CD4-positive, CD25-positive, alpha-beta regulatory T cell (primary cell): ENCODE measurements around the gene NRARP. TPM values are rescaled to one million over a fixed set of nuclear protein-coding genes. Genes with fewer than 3 reads are reported as not detected.
A peak's percentile ranks its signal among the peaks of the same experiment; 100 is the strongest.

ENCODE experiments used
- ATAC-seq, 2 donors: fragments of 150-1000 bp; cut with Tn5 transposase; one replicate each; pipeline ENCODE4 v1.10.0; 2021; ENCODE audit warnings: low read depth in 2 of 2, moderate number of reproducible peaks in 2 of 2, moderate library complexity in 1 of 2
- DNase-seq, 3 donors: peaks; one replicate each; pipeline versions ENCODE4 v3.0.0 to v3.0.0-alpha.2; 2012 to 2022; ENCODE audit warnings: mixed read lengths in 1 of 3
- H3K27ac ChIP-seq: one replicate; pipeline ENCODE4 v1.7.0; 2013; ENCODE audit warnings: mild to moderate bottlenecking, low read length; ENCODE audit not compliant: insufficient read depth, poor library complexity, severe bottlenecking
- H3K27me3 ChIP-seq: one replicate; pipeline ENCODE4 v1.7.0; 2013; ENCODE audit warnings: low read length; ENCODE audit not compliant: control insufficient read depth, insufficient read depth
- H3K36me3 ChIP-seq: one replicate; pipeline ENCODE4 v1.7.0; 2013; ENCODE audit warnings: mild to moderate bottlenecking, low read length, moderate library complexity; ENCODE audit not compliant: control insufficient read depth, insufficient read depth
- H3K4me1 ChIP-seq: 2 replicates; pipeline ENCODE4 v1.7.0; 2013; ENCODE audit warnings: mild to moderate bottlenecking, low read length; ENCODE audit not compliant: insufficient read depth, control insufficient read depth, poor library complexity, severe bottlenecking
- H3K4me3 ChIP-seq: one replicate; pipeline ENCODE4 v1.7.0; 2013; ENCODE audit warnings: low read depth, mild to moderate bottlenecking, low read length, moderate library complexity
- H3K9me3 ChIP-seq, 2 experiments: 1 replicate in 1 of 2; 2 replicates in 1 of 2; pipeline ENCODE4 v1.7.0; 2013; ENCODE audit warnings: low read length in 2 of 2, mild to moderate bottlenecking in 1 of 2, moderate library complexity in 1 of 2; ENCODE audit not compliant: control insufficient read depth in 2 of 2
- H3K27ac Mint-ChIP-seq, 3 donors: one replicate each; pipeline ENCODE4 v1.8.0; 2020 to 2022; ENCODE audit warnings: mild to moderate bottlenecking in 3 of 3, mixed read lengths in 3 of 3, moderate library complexity in 2 of 3
- H3K27me3 Mint-ChIP-seq: one replicate; pipeline ENCODE4 v1.8.0; 2022; ENCODE audit warnings: mild to moderate bottlenecking, mixed read lengths
- H3K36me3 Mint-ChIP-seq: one replicate; pipeline ENCODE4 v1.8.0; 2020; ENCODE audit warnings: mixed read lengths
- H3K4me1 Mint-ChIP-seq, 4 donors: one replicate each; pipeline ENCODE4 v1.8.0; 2020 to 2022; ENCODE audit warnings: mixed read lengths in 4 of 4, mild to moderate bottlenecking in 1 of 4
- H3K4me3 Mint-ChIP-seq, 4 donors: one replicate each; pipeline ENCODE4 v1.8.0; 2020 to 2022; ENCODE audit warnings: mild to moderate bottlenecking in 4 of 4, mixed read lengths in 4 of 4, moderate library complexity in 3 of 4
- H3K9me3 Mint-ChIP-seq, 7 donors: one replicate each; pipeline ENCODE4 v1.8.0; 2020 to 2022; ENCODE audit warnings: mixed read lengths in 7 of 7, mild to moderate bottlenecking in 3 of 7, moderate library complexity in 2 of 7
- polyA plus RNA-seq, 4 donors: library from polyadenylated mRNA; unstranded; fragments of 300-500 nt; fragmentation: Illumina TruSeq; gene quantifications; one replicate each; pipeline ENCODE4 v1.2.3, GENCODE V29; 2021
- total RNA-seq: library from RNA; stranded (reverse); gene quantifications from one replicate; pipeline ENCODE4 v1.2.3, GENCODE V29; 2022

NRARP gene
- total and polyA plus RNA-seq, 5 donors from 2014 or later = 1.6 TPM; not detected in 4

DNA sequence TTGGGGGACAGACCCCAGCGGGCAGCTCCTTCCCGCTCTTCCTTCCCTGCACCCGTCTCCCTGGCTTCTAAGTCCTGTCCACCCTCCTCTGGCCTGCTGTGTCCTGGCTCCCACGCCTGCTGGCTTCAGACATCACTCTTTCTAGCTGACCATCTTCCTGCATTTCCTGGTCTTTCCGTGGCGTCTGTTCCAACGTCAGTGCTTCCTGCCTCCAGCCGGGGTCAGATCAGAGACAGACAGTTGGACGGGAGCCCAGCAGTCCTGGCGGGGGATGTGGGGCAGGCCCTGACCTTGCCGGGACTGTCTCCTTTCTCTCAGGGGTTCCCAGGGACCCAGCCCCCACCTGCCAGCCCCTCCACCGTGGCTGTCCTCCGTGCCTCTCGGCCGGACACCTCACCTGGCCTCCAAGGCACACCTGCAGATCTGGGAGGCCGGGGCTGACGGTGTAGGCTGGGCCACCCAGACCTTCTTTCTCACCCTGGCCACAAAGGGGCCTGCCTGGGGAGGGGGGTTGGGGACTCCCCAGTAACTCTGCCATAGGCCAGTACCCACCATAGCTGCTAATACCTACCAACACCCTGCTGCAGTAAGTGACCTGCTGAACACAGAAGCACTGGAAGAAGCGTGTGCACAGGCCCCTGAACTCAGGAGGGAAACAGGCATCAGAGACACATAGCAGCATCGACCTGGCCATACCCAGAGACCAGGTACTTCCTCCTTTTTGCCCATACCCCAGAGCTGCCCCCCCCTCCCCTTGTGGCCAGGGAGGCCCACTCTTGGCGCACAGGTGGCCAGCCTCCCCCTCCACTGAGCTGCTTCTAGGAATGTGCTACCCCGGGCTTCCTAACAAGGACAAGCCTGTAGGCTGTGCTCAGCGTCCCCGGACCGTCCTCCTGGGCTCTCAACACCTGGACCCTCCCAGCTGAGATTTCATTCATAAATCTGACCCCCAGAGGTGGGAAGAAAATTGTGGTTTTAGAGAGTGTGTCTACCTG is 5.1 kb downstream of the NRARP start:
- Mint-ChIP-seq H3K9me3 (peaks cover 0 to 1% (median 0%) of the 10 kb centered on the region in 7 donors), H3K4me3 (peak overlapping the region; percentile 59 to 94 (median 75)), H3K27ac (peak overlapping the region in 2 of 3 donors; percentile 83 to 90), H3K4me1 (peaks cover 0 to 18% (median 5%) of the 10 kb centered on the region in 4 donors), H3K27me3 (peaks cover 36% of the 10 kb centered on the region), H3K36me3 (no peaks in the 10 kb centered on the region)
- DNase-seq (no peak), ATAC-seq (no peak)
- H3K4me3 ChIP-seq = no peak overlapping the region
- peaks cover 20% of the 10 kb centered on the region for H3K4me1 ChIP-seq
- peaks cover 10% of the 10 kb centered on the region for H3K27me3 ChIP-seq
- H3K9me3 ChIP-seq = peaks cover 0 to 5% of the 10 kb centered on the region in 2 experiments
- no peak overlapping the region for H3K27ac ChIP-seq
- H3K36me3 ChIP-seq = no peaks in the 10 kb centered on the region

DNA sequence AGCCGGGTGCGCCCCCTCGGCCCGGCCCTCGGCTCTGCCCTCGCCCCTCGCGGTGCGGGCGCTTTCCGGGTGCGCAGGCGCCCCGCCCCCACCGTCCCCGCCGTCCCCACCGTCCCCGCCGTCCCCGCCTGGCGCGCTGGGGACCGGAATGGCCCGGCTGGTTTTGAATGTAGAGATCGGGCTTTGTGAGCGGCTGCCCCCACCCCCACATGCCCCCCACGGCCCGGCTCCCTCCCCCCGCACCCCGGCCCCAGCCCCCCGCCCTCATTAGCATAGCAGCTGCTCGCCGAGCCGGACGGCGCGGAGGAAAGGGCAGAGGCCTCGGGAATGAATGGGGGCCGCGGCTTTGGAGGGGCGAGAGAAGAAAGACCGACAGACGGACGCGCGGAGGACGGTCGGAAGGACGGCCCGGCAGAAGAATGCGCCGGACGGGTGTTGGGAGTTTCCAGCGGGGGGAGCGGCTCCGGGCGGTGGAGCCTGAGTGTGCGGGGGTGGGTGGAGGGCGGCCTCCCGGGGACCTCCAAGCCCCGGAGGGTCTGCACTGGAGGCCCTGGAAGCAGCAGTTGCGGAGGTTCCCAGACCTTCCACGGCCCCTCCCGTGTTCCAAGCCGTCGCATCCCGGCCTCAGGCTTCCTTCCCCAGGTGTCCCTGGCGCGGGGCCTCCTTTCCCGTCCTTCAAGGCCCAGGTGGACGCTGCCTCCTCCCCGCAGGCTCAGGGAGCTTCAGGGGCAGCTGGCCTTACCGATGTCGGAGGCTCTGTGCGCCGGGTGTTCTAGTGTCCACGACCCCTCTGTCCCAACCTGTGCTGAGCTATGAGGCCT is 6.0 kb downstream of the NRARP start:
- peaks cover 36% of the 10 kb centered on the region for H3K27me3 Mint-ChIP-seq
- H3K27ac ChIP-seq = no peak overlapping the region
- no peak overlapping the region for H3K4me3 ChIP-seq
- H3K27ac Mint-ChIP-seq = peak overlapping the region in 1 of 3 donors; percentile 83
- H3K36me3 Mint-ChIP-seq = no peaks in the 10 kb centered on the region
- peaks cover 0 to 18% (median 5%) of the 10 kb centered on the region in 4 donors for H3K4me1 Mint-ChIP-seq
- peaks cover 0 to 1% (median 0%) of the 10 kb centered on the region in 7 donors for H3K9me3 Mint-ChIP-seq
- peak overlapping the region; percentile 59 to 94 (median 75) for H3K4me3 Mint-ChIP-seq
- no peaks in the 10 kb centered on the region for H3K36me3 ChIP-seq
- peaks cover 10% of the 10 kb centered on the region for H3K27me3 ChIP-seq
- H3K9me3 ChIP-seq = peaks cover 0 to 5% of the 10 kb centered on the region in 2 experiments
- DNase-seq = no peak
- ATAC-seq = peak; percentile 3 to 10
- H3K4me1 ChIP-seq = peaks cover 14% of the 10 kb centered on the region

DNA sequence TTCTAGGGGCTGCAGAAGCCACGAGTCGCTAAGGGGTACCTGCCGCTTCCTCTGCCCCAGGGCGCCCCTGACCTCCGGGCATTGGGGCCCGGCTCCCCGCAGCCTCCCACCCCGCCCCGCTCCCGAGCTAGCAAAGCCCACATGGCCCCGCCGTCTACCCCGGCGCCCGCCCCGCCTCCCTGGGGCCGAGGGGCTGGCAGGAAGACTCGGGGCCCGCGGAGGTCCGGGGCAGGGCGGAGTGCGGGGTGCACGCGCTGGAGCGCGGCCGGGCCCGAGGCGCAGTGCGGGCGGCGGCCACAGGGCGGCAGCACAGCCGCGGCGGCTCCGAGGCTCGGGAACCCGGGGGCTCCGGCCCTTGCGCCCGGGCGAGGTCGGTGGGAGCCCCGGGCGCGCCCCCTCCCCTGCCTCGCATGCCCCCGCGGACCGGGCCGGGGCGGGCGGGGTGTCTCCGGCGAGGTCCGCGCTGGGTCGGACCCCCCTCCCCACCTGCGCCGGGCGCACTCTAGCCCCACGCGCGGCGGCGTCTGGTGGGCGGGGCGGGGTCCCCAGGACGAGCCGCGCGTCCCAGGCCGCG is 6.7 kb downstream of the NRARP start:
- Mint-ChIP-seq H3K36me3 (no peaks in the 10 kb centered on the region), H3K27ac (no peak overlapping the region), H3K4me3 (peak overlapping the region in 3 of 4 donors; percentile 6 to 64 (median 60)), H3K4me1 (peaks cover 0 to 12% (median 3%) of the 10 kb centered on the region in 4 donors), H3K9me3 (peaks cover 0 to 1% (median 0%) of the 10 kb centered on the region in 7 donors), H3K27me3 (peaks cover 36% of the 10 kb centered on the region)
- Histone ChIP-seq H3K36me3 (no peaks in the 10 kb centered on the region), H3K27me3 (peaks cover 7% of the 10 kb centered on the region), H3K27ac (no peak overlapping the region), H3K4me1 (peaks cover 7% of the 10 kb centered on the region), H3K9me3 (peaks cover 0 to 5% of the 10 kb centered on the region in 2 experiments), H3K4me3 (no peak overlapping the region)
- ATAC-seq (peak; percentile 76 to 80), DNase-seq (peak; percentile 36 to 56 (median 39))

DNA sequence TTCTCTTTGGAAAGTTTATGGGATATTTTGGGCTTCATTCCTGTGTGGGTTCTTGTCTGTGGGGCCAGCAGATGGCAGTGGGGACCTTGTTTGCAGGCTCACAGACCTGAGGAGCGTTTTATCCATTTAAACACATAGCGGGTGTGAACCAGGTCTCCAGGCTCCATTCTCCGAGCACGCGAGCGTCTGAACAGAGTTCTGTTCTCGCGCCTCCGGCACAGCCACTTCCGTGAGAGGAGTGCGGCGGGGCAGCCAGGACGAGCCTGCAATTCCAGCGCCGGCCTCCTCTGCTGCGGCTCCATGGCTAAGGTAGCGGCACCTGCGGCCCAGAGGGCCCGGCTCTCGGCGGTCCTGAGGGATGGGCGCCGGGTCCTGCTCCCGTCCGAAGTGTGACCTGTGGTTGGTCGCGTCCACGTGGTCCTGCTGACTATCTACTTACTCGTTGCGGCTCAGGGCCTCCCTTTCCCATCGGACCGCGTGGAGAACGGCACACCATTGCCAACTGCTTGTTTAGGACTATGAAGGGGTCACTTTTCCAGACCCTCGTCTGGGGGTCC is 7.3 kb downstream of the NRARP start:
- H3K27me3 ChIP-seq = peaks cover 7% of the 10 kb centered on the region
- H3K4me1 ChIP-seq = peaks cover 7% of the 10 kb centered on the region
- peaks cover 0 to 1% (median 0%) of the 10 kb centered on the region in 7 donors for H3K9me3 Mint-ChIP-seq
- H3K4me1 Mint-ChIP-seq = peaks cover 0 to 9% (median 3%) of the 10 kb centered on the region in 4 donors
- H3K9me3 ChIP-seq = peaks cover 0 to 5% of the 10 kb centered on the region in 2 experiments
- no peak for ATAC-seq
- peak in 1 of 3 donors; percentile 43 for DNase-seq
- H3K27ac Mint-ChIP-seq = peak overlapping the region in 1 of 3 donors; percentile 60
- H3K36me3 ChIP-seq = no peaks in the 10 kb centered on the region
- H3K4me3 Mint-ChIP-seq = peak overlapping the region in 3 of 4 donors; percentile 6 to 64 (median 60)
- peaks cover 32% of the 10 kb centered on the region for H3K27me3 Mint-ChIP-seq
- H3K36me3 Mint-ChIP-seq = no peaks in the 10 kb centered on the region
- no peak overlapping the region for H3K4me3 ChIP-seq
- H3K27ac ChIP-seq = no peak overlapping the region

DNA sequence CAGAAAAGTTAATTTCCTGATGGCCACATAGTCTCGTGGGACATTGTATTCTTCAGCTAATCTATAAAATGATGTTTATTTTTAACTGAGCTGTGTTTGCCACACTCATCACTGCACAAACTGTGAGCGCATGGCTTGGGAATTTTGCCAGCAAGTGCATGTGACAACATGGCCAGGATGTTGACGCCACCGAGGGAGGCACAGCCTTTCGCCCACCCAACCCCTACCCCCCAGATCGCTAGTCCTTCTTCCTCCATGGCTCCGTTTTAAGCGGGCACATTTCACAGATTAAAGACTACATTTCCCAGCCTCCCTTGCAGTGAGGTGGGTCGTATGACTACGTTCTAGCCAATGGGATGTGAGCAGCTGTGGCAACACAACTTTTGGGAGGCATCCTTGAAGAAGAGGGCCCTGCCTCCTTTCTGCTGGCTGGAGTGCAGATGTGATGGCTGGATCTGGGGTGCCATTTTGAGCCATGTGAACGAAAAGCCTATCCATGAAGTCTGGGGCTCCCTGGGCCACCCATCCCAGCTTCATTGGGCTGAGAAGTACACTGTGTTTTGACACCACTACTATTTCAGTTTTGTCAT is 7.9 kb downstream of the NRARP start:
- Mint-ChIP-seq H3K27me3 (peaks cover 30% of the 10 kb centered on the region), H3K27ac (peak overlapping the region in 1 of 3 donors; percentile 60), H3K4me1 (peaks cover 0 to 9% (median 3%) of the 10 kb centered on the region in 4 donors), H3K4me3 (peak overlapping the region in 3 of 4 donors; percentile 6 to 64 (median 60)), H3K9me3 (peaks cover 0 to 1% (median 0%) of the 10 kb centered on the region in 7 donors), H3K36me3 (no peaks in the 10 kb centered on the region)
- Histone ChIP-seq H3K4me1 (peaks cover 7% of the 10 kb centered on the region), H3K27me3 (peaks cover 7% of the 10 kb centered on the region), H3K9me3 (peaks cover 0 to 5% of the 10 kb centered on the region in 2 experiments), H3K4me3 (no peak overlapping the region), H3K36me3 (no peaks in the 10 kb centered on the region), H3K27ac (no peak overlapping the region)
- ATAC-seq (no peak), DNase-seq (peak in 1 of 3 donors; percentile 59)

DNA sequence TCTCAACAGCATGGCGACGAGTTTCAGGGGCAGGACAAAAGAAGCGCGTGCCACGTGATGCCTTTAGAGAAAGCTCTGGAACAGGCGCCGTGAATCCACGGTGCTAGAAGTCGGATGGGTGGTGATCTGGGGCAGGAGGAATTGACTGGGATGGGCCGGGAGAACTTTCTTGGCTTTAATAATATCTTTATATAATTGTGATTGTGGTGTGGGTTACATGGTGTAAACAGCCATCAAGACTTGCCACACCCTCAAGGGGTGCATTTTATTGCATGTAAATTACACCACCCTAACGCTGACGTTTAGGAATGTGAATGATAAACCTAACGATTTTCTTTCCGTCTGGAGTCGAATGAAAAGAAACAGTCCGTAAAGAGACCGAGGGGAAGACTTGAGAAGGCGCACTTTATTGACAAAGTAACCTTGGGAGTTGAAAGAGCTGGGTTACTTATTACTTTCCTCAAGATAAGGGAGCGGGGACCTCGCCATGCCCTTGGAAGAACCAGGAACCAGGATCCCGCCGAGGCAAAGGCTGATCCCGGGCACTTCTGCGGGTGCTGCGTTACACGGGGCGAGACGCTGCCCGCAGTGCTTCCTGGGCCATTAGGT is 8.5 kb downstream of the NRARP start:
- H3K4me1 Mint-ChIP-seq = peaks cover 0 to 9% (median 3%) of the 10 kb centered on the region in 4 donors
- DNase-seq (no peak), ATAC-seq (no peak)
- Histone ChIP-seq H3K36me3 (no peaks in the 10 kb centered on the region), H3K4me3 (no peak overlapping the region), H3K4me1 (peaks cover 7% of the 10 kb centered on the region), H3K27ac (no peak overlapping the region), H3K9me3 (peaks cover 0 to 5% of the 10 kb centered on the region in 2 experiments), H3K27me3 (peaks cover 7% of the 10 kb centered on the region)
- no peaks in the 10 kb centered on the region for H3K36me3 Mint-ChIP-seq
- peaks cover 30% of the 10 kb centered on the region for H3K27me3 Mint-ChIP-seq
- no peak overlapping the region for H3K27ac Mint-ChIP-seq
- H3K4me3 Mint-ChIP-seq = peak overlapping the region in 3 of 4 donors; percentile 33 to 87 (median 46)
- peaks cover 0 to 1% (median 0%) of the 10 kb centered on the region in 7 donors for H3K9me3 Mint-ChIP-seq
